HG03139 (cell line): Measurements from ENCODE around the gene SLC27A6.
"Not testable (repeated sequence)": the region's sequence is repeated elsewhere in the genome, so short reads cannot be mapped to it uniquely, and the experiment has no call there.

Experiments used
- ATAC-seq: cut with Tn5 transposase; IDR thresholded peaks from one replicate; pipeline ENCODE4 v1.9.1; 2021; ENCODE audit not compliant: unreplicated experiment

The SLC27A6 gene, protein sequence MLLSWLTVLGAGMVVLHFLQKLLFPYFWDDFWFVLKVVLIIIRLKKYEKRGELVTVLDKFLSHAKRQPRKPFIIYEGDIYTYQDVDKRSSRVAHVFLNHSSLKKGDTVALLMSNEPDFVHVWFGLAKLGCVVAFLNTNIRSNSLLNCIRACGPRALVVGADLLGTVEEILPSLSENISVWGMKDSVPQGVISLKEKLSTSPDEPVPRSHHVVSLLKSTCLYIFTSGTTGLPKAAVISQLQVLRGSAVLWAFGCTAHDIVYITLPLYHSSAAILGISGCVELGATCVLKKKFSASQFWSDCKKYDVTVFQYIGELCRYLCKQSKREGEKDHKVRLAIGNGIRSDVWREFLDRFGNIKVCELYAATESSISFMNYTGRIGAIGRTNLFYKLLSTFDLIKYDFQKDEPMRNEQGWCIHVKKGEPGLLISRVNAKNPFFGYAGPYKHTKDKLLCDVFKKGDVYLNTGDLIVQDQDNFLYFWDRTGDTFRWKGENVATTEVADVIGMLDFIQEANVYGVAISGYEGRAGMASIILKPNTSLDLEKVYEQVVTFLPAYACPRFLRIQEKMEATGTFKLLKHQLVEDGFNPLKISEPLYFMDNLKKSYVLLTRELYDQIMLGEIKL

DNA sequence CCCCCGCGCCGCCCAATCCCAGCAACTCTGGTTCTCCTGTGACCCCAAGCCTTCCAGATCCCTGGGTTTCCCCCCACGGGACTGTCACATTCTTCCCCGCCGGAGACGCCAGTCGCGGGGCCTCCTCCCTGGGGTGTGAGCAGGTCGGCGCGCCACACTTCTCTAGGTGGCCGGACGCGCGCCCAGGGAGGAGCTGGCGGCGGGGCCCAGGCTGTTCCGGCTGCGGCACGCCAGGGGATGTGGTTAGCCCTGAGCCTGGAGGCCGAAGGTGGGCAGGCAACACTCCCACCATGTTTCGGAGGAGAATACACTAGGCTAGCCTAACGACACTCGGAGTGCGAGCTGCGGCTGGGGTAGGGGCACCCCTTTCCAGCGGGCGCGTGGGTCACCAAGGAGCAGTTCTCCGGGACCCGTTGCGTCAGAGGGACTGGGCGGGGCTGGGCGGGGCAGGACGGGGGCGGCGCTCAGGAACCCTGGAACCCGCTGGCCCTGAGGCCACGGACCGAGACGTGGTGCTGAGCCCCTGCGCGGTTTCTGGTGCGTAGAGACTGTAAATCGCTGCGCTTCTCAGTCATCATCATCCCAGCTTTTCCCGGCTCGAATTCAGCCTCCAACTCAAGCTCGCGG is at the start of gene SLC27A6:
Gene SLC27A6 (plus strand): TSS at position 478 of the 627 bp plus-strand sequence. CDS start 650 bp downstream, outside the sequence.
- no peak for ATAC-seq

DNA sequence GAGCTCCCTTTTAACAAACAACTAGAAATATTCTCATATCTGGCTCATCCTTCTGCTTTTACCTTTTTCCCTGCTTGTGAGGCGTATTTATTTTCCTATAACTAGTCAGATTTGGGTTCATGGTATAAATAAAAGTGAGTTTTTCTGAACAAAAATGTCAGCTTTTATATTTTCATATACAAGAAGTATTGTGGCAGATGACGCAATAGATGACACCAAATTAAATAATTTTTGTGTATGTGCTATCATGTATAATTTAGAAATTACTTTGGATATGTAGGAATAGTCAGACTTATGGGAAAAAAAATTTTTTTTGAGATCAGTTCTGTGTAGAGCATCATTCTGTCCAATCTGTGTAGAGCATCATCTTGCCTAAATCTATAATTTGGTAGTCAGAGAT is 45.7 kb upstream of the SLC27A6 start:
- no peak for ATAC-seq

DNA sequence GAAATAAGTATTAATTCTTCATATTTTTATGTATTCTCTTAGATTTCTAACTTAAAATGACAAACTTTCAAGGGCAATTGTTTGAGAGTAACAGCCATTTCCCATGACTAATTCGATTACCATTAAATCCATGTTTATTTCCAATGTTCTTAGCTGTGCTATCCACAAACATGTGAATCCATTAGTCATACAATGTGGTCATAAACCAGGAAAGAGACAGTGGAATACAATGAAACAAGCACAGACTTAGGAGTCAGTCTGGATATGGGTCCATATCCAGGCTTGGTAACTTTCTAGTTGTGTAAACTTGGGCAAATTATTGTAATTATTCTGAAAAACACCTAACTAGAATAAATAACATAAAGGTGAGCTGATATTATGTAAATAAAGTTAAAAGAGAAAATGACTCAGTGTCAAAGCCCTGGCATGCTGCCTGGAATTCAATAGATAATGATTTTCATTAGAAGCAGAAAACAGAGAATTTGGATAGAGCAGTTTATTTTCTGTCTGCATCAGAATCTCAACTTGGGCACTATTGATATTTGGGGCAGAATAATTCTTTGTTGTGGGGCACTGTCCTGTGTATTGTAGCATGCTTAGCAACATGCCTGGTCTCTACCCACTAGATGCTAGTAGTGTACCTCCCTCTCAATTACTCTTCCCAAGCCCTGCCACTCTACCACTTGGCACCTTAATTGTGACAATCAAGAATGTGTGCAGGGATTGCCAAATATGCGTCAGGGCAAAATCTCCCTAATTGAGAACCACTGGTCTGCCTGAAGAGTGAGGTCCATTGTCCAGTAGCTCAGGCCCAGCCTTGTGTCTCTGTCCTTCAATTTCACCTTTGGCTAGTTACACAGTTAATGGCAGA is 44.7 kb upstream of the SLC27A6 start:
- no peak for ATAC-seq

DNA sequence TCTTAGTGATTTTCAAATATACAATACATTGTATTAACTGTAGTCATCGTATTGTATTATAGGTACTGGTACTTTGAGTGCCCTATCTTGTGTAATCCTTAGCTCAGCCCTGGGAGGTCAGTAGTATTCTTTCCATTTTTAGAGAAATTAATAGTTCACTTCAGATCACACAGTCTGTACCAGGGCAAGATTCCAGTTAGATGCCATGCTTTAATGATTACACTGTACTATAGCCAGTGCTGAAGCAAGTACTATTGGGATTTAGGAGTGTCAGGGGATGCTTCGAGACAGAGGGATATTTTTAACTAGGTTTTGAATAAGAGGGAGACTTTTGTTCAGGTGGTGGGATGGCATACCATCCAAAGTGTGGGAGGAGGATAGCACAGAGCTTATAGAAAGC is 41.0 kb upstream of the SLC27A6 start:
- ATAC-seq: no peak

DNA sequence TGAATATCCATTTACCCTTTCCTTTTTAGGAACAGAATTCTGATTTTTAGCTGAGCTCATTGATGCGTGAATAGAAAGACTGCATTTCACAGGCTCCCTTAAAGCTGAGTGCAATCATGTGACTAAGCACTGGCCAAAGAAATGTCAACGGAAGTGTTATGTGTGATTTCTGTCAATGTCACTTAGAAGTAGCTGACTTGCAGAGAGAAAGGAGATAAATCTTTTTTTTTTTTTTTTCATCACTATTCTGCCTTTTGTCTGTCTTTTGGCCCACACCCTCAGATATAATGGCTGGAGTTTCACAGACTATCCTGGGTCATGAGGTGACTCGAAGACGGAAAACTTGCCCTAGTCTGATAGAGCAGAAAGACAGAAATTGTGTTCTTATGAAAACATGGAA is 39.3 kb upstream of the SLC27A6 start:
- no peak for ATAC-seq

DNA sequence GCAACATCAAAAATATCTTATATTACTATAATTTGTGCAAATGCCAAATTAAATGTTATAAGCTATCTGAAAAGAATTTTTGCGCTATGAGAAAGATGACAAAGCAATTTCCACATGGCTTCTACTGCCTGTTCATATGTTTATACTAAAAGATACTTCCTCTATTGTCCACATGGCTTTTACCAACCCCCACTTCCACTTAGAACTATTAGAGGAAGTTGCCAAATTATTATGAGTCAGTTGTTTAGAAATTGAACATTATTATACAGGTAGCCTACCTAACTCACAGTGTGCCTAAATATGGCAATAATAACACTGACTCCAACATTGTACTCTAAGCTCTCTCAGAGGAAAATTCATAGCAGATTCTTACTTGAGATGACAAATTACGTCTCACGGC is 37.6 kb upstream of the SLC27A6 start:
- no peak for ATAC-seq

GRCh38 chr5:128932232-128932631 is 33.1 kb upstream of the SLC27A6 start:
- ATAC-seq: not testable (repeated sequence)

- ATAC-seq: not testable (repeated sequence)
Measured at GRCh38 chr5:128943100-128943499, 22.2 kb upstream of the SLC27A6 start.

GRCh38 chr5:128949847-128950546 is 15.3 kb upstream of the SLC27A6 start:
- no peak for ATAC-seq

DNA sequence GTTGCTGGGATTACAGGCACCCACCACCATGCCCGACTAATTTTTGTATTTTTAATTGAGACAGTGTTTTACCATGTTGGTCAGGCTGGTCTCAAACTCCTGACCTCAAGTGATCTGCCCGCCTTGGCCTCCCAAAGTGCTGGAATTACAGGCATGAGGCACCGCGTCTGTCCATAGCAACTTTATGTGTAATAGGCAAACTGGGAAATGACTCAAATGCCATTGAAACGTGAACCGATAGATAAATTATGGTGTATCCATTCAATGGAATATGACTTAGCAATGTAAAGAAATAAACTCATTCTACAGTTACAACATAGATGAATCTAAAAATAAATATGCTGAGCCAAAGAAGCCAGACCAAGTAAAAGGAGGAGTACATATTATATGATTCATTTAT is 14.0 kb upstream of the SLC27A6 start:
- ATAC-seq: not testable (repeated sequence)

DNA sequence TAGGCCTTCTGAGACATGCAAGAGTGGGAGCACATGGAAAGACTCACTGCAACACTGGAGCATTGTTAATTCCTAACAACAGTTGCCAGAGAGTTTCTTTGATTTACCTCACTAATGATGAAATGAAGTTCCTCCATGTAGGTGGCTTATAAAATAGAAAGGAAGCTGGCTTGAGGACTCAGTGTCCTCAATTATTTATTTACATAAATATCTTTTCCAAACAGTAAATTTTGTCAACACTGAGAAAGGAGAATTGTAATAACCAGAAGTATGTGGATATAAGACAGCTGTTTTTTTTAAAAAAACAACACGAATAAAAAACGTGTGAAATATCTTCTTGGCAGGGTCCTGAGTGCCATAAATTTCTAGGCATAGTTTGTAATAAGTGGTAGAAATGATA is 9.1 kb upstream of the SLC27A6 start:
- ATAC-seq: no peak

DNA sequence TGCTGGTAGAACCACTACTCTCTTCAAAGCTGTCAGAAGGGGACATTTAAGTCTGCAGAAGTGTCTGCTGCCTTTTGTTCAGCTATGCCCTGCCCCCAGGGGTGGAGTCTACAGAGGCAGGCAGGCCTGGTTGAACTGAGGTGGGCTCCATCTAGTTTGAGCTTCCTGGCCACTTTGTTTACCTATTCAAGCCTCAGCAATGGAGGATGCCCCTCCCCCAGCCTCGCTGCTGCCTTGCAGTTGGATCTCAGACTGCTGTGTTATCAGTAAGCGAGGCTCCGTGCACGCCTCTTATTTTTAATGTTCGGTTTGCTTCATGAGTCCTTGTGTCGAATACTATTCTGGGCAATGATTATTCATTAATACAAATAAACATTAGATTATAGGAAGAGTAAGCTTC is 3.1 kb upstream of the SLC27A6 start:
- no peak for ATAC-seq

GRCh38 chr5:128965638-128966302 is 482 bp downstream of the SLC27A6 start:
- ATAC-seq: no peak

GRCh38 chr5:128966375-128966774 is 1.1 kb downstream of the SLC27A6 start:
- no peak for ATAC-seq

DNA sequence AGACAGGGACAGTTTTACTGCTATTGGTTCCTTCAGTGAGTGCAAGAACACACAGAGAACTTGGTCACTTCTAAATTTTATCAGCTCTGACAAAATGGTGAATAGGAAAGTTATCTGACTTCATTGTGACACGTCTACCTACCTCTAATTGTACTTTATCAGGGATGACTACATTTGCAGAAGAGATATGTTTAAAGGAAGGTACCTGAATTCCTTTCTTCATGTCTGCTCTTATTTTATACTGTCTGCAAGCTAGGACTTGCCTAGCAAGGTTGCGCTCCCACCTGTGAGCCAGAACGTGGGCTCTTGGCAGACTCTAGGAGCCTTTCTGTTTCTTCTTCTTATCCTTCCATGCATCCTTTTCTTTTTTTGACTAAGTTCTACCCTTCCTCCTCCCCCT is 1.6 kb downstream of the SLC27A6 start:
- ATAC-seq: no peak

DNA sequence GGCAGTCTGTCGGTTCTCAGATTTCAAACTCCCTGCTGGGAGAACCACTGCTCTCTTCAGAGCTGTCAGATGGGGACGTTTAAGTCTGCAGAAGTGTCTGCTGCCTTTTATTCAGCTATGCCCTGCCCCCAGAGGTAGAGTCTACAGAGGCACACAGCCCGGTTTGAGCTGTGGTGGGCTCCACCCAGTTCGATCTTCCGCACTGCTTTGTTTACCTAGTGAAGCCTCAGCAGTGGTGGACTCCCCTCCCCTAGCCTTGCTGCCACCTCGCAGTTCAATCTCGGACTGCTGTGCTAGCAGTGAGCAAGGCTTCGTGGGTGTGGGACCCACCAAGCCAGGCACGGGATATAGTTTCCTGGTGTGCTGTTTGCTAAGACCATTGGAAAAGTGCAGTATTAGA is 8.0 kb downstream of the SLC27A6 start:
- ATAC-seq: no peak

DNA sequence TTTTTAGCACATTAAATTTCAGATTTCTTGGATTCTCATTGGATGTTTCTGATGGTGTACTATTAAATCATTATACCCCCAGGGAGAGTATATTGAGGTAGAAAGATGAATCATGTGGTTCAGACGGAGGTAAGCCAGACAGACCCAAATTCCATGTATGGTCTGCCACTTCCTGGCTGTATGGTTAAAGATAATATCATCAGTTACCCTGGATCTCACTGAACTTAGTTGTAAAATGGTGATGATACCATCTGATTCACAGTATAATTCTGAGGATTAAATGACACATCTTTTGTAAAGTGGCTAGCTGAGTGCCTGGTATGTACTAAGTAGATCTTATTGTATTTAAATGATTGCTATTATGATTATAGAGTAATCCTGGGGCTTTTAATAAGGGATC is 9.3 kb downstream of the SLC27A6 start:
- ATAC-seq: no peak

GRCh38 chr5:128979761-128980160 is 14.5 kb downstream of the SLC27A6 start:
- ATAC-seq: no peak

- ATAC-seq: no peak
Measured at GRCh38 chr5:128980917-128981316, 15.6 kb downstream of the SLC27A6 start.

DNA sequence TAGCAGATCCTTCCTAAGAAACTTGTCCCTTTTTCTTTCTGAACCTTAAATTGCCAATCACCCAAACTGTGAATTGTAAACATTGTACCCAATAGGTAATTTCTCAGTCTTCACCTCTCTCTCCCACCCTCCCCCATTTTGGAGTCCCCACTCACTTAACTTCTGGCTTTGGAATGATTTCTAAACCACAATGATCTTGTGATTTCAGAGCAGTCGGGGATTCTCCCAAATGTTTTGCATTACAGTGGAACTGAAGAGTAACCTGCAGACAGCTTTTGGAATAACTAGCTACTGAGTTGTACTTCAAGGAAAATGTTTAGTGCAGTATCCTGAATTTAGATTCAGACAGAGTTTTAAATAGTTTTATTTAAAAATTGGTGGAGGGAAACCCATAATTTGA is 19.2 kb downstream of the SLC27A6 start:
- no peak for ATAC-seq
